Measurements from ENCODE around the gene TTLL8. TPM values are rescaled to one million over a fixed set of nuclear protein-coding genes. Genes with fewer than 3 reads are reported as not detected.
A peak's percentile ranks its signal among the peaks of the same experiment; 100 is the strongest.
"Not testable (repeated sequence)": the region's sequence is repeated elsewhere in the genome, so short reads cannot be mapped to it uniquely, and the experiment has no call there.

Gene TTLL8
- total RNA-seq, 2 experiments from 2014 or later, result not detected

- intact Hi-C loops (cut with micrococcal nuclease), result no loop called here
- H3K4me1 Mint-ChIP-seq (ENCODE audit: low read depth), result peaks cover 8% of the 10 kb centered on the region
- ATAC-seq, result no peak
Observed at GRCh38 chr22:49986325-49986724, 71.8 kb downstream of the TTLL8 start.

GRCh38 chr22:49983148-49984042, 74.7 kb downstream of the TTLL8 start:
- peak; percentile 49 for TF ChIP-seq CTCF (IDR thresholded peaks at IDR 0.05)
- ATAC-seq (peak; percentile 45), DNase-seq (no peak)
- H3K4me3 Mint-ChIP-seq, result no peak overlapping the region
- POLR2A ChIA-PET, result interaction anchor here (0.7 to 1.9 kb wide), 10 partner anchors 9 to 208 kb away, joined by 3 to 4 read pairs (median 4); no protein-coding TSS in a partner anchor
- peaks cover 9% of the 10 kb centered on the region for H3K27me3 Mint-ChIP-seq
- H3K27ac Mint-ChIP-seq, result no peak overlapping the region
- peaks cover 34% of the 10 kb centered on the region for H3K36me3 Mint-ChIP-seq (ENCODE audit: low read depth)
- intact Hi-C loops (cut with micrococcal nuclease), result no loop called here
- peaks cover 41% of the 10 kb centered on the region for H3K9me3 Mint-ChIP-seq
- CTCF ChIA-PET, result interaction anchor here (0.6 to 3.8 kb wide), 11 partner anchors 10 to 165 kb away, joined by 3 to 16 read pairs (median 4); no protein-coding TSS in a partner anchor
- H3K4me1 Mint-ChIP-seq (ENCODE audit: low read depth), result peaks cover 21% of the 10 kb centered on the region

More at GRCh38 chr22:49986325-49986724, 71.8 kb downstream of the TTLL8 start:
- no peak for TF ChIP-seq CTCF (IDR thresholded peaks at IDR 0.05)
- DNase-seq, result no peak
- CTCF ChIA-PET, result interaction anchor here (1.1 to 1.5 kb wide), 2 partner anchors 44 to 55 kb away, joined by 3 to 4 read pairs; no protein-coding TSS in a partner anchor
- H3K4me3 Mint-ChIP-seq, result no peak overlapping the region
- H3K27ac Mint-ChIP-seq, result no peak overlapping the region
- peaks cover 23% of the 10 kb centered on the region for H3K36me3 Mint-ChIP-seq (ENCODE audit: low read depth)
- peaks cover 30% of the 10 kb centered on the region for H3K9me3 Mint-ChIP-seq
- POLR2A ChIA-PET, result no interaction called here
- peaks cover 11% of the 10 kb centered on the region for H3K27me3 Mint-ChIP-seq

- Mint-ChIP-seq H3K9me3 (peaks cover 44% of the 10 kb centered on the region), H3K36me3 (ENCODE audit: low read depth) (peaks cover 39% of the 10 kb centered on the region), H3K4me1 (ENCODE audit: low read depth) (peaks cover 27% of the 10 kb centered on the region)
- ChIA-PET POLR2A (interaction anchor here (1.1 to 1.9 kb wide), 2 partner anchors 19 to 37 kb away, joined by 3 to 4 read pairs; no protein-coding TSS in a partner anchor), CTCF (interaction anchor here (1.2 to 3.8 kb wide), 5 partner anchors 9 to 51 kb away, joined by 3 to 16 read pairs (median 12); no protein-coding TSS in a partner anchor)
- intact Hi-C loops (cut with micrococcal nuclease); H3K27me3 Mint-ChIP-seq; H3K4me3 Mint-ChIP-seq; H3K27ac Mint-ChIP-seq; DNase-seq; ATAC-seq: not testable (repeated sequence)
Observed at GRCh38 chr22:49981799-49982198, 76.3 kb downstream of the TTLL8 start.

- peaks cover 37% of the 10 kb centered on the region for H3K36me3 Mint-ChIP-seq (ENCODE audit: low read depth)
- peak; percentile 65 for TF ChIP-seq CTCF (IDR thresholded peaks at IDR 0.05)
- intact Hi-C loops (cut with micrococcal nuclease), result no loop called here
- peaks cover 5% of the 10 kb centered on the region for H3K27me3 Mint-ChIP-seq
- peaks cover 31% of the 10 kb centered on the region for H3K9me3 Mint-ChIP-seq
- peak; percentile 7 for ATAC-seq
- H3K27ac Mint-ChIP-seq, result peak overlapping the region; percentile 72
- peaks cover 42% of the 10 kb centered on the region for H3K4me1 Mint-ChIP-seq (ENCODE audit: low read depth)
- ChIA-PET CTCF (interaction anchor here (0.6 to 2.4 kb wide), 14 partner anchors 8 to 65 kb away, joined by 3 to 11 read pairs (median 4); no protein-coding TSS in a partner anchor), POLR2A (interaction anchor here (1.0 kb wide), 1 partner anchor 19 kb away, joined by 3 read pairs; the partner anchor contains the start of gene PIM3)
- H3K4me3 Mint-ChIP-seq, result peak overlapping the region; percentile 7
- DNase-seq, result peak; percentile 67
Observed at GRCh38 chr22:49979587-49980264, 78.4 kb downstream of the TTLL8 start.

GRCh38 chr22:49977578-49977977, 80.5 kb downstream of the TTLL8 start:
- Mint-ChIP-seq H3K27ac (peak overlapping the region; percentile 18), H3K36me3 (ENCODE audit: low read depth) (peaks cover 32% of the 10 kb centered on the region), H3K9me3 (peaks cover 28% of the 10 kb centered on the region), H3K4me3 (no peak overlapping the region), H3K4me1 (ENCODE audit: low read depth) (peaks cover 37% of the 10 kb centered on the region), H3K27me3 (peaks cover 2% of the 10 kb centered on the region)
- ChIA-PET CTCF (interaction anchor here (1.5 to 1.6 kb wide), 2 partner anchors 41 to 53 kb away, joined by 3 to 9 read pairs; no protein-coding TSS in a partner anchor), POLR2A (interaction anchor here (1.3 kb wide), 1 partner anchor 214 kb away, joined by 4 read pairs; no protein-coding TSS in a partner anchor)
- intact Hi-C loops (cut with micrococcal nuclease), result no loop called here
- no peak for TF ChIP-seq CTCF (IDR thresholded peaks at IDR 0.05)
- ATAC-seq (no peak), DNase-seq (no peak)
